ENCODE results near the gene ALAD.
"Not testable (repeated sequence)": the region's sequence is repeated elsewhere in the genome, so short reads cannot be mapped to it uniquely, and the experiment has no call there.

DNA sequence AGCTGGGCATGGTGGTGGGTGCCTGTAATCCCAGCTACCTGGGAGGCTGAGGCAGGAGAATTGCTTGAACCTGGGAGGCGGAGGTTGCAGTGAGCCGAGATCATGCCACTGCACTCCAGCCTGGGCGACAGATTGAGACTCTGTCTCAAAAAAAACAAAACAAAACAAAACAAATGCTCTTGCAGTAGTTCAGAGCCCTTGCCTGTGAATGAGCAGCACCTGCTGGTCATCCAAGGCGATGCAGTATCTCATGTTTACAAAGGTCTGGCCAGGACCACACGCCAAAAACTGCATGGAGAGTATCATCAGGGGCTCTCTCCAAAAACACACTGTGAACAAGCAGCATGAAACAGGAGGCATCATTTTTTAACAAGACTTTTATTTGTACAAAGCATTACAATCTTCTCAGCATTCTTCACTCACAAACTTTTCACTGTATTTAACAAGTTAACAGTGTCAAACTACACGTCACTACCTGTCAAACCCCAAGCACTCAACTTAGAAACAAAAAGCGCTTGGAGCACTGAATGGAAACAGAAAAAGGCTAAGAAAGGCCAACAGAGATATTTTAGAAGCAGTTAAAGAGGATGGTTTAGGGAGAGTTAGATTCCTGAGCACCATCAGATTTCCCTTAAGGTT is 5.9 kb upstream of the ALAD start:
- TF ChIP-seq, protein P1, sequence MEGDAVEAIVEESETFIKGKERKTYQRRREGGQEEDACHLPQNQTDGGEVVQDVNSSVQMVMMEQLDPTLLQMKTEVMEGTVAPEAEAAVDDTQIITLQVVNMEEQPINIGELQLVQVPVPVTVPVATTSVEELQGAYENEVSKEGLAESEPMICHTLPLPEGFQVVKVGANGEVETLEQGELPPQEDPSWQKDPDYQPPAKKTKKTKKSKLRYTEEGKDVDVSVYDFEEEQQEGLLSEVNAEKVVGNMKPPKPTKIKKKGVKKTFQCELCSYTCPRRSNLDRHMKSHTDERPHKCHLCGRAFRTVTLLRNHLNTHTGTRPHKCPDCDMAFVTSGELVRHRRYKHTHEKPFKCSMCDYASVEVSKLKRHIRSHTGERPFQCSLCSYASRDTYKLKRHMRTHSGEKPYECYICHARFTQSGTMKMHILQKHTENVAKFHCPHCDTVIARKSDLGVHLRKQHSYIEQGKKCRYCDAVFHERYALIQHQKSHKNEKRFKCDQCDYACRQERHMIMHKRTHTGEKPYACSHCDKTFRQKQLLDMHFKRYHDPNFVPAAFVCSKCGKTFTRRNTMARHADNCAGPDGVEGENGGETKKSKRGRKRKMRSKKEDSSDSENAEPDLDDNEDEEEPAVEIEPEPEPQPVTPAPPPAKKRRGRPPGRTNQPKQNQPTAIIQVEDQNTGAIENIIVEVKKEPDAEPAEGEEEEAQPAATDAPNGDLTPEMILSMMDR (IDR thresholded peaks at IDR 0.05; ENCODE audit: insufficient read depth, low read length, poor library complexity, severe bottlenecking) = not testable (repeated sequence)
- not testable (repeated sequence) for TF ChIP-seq EZH2phosphoT487 (conservative IDR thresholded peaks at IDR 0.05; ENCODE audit: low read length)

Data from SU-DHL-6 (cell line).